Duodenal mucosa (tissue), 2 donors: ENCODE results near the gene TMEM26.

ENCODE experiments used
- H3K27ac ChIP-seq: one replicate; pipeline ENCODE4 v1.7.0; 2013; ENCODE audit warnings: low read depth, low read length
- H3K27me3 ChIP-seq, 2 donors: one replicate each; pipeline ENCODE4 v1.7.0; 2013; ENCODE audit warnings: low read length in 2 of 2, control low read depth in 1 of 2; ENCODE audit not compliant: insufficient read depth in 2 of 2, control insufficient read depth in 1 of 2
- H3K36me3 ChIP-seq, 2 donors: one replicate each; pipeline ENCODE4 v1.7.0; 2013; ENCODE audit warnings: low read length in 2 of 2, control low read depth in 1 of 2; ENCODE audit not compliant: insufficient read depth in 2 of 2, control insufficient read depth in 1 of 2
- H3K4me1 ChIP-seq, 2 donors: one replicate each; pipeline ENCODE4 v1.7.0; 2013; ENCODE audit warnings: low read length in 2 of 2, control low read depth in 1 of 2; ENCODE audit not compliant: insufficient read depth in 2 of 2, control insufficient read depth in 1 of 2
- H3K4me3 ChIP-seq, 2 donors: one replicate each; pipeline ENCODE4 v1.7.0; 2013; ENCODE audit warnings: low read length in 2 of 2, low read depth in 1 of 2
- H3K9ac ChIP-seq, 2 donors: one replicate each; pipeline ENCODE4 v1.7.0; 2013; ENCODE audit warnings: low read length in 2 of 2, low read depth in 1 of 2
- H3K9me3 ChIP-seq, 2 donors: one replicate each; pipeline ENCODE4 v1.7.0; 2013; ENCODE audit warnings: low read length in 2 of 2, control low read depth in 1 of 2; ENCODE audit not compliant: control insufficient read depth in 1 of 2

The TMEM26 gene

GRCh38 chr10:61438141-61438988 lies 14.8 kb downstream of the TMEM26 start:
- Histone ChIP-seq H3K9ac (no peak overlapping the region), H3K4me3 (no peak overlapping the region), H3K36me3 (no peaks in the 10 kb centered on the region), H3K27ac (no peak overlapping the region), H3K27me3 (no peaks in the 10 kb centered on the region), H3K9me3 (no peaks in the 10 kb centered on the region), H3K4me1 (peaks cover 0 to 8% of the 10 kb centered on the region in 2 donors)

DNA sequence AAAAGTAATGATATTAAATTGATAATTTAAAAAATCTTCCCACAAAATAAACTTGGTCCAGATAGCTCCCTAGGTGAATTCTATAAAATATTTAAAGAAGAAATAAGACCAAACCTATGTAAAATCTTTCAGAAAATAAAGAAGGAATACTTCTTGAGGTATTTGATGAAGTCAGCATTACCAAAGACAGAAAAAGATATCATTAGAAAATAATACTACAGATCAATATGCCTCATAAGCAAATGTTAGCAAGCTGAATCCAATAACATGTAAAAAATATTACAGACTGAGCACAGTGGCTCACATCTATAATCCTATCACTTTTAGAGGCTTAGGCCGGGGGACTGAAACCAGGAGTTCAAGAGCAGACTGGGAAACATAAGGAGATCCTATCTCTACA lies 30.0 kb downstream of the TMEM26 start:
- peaks cover 3 to 13% of the 10 kb centered on the region in 2 donors for H3K9me3 ChIP-seq
- H3K4me1 ChIP-seq: no peaks in the 10 kb centered on the region
- no peak overlapping the region for H3K27ac ChIP-seq
- H3K4me3 ChIP-seq: no peak overlapping the region
- no peaks in the 10 kb centered on the region for H3K27me3 ChIP-seq
- no peak overlapping the region for H3K9ac ChIP-seq
- no peaks in the 10 kb centered on the region for H3K36me3 ChIP-seq

- Histone ChIP-seq H3K9me3 (peaks cover 0 to 5% of the 10 kb centered on the region in 2 donors), H3K36me3 (no peaks in the 10 kb centered on the region), H3K4me1 (no peaks in the 10 kb centered on the region), H3K9ac (no peak overlapping the region), H3K4me3 (no peak overlapping the region), H3K27ac (no peak overlapping the region), H3K27me3 (no peaks in the 10 kb centered on the region)
Measured at GRCh38 chr10:61417661-61418060, 35.5 kb downstream of the TMEM26 start.

GRCh38 chr10:61415824-61416223 lies 37.4 kb downstream of the TMEM26 start:
- Histone ChIP-seq H3K4me3 (no peak overlapping the region), H3K27ac (no peak overlapping the region), H3K9me3 (peaks cover 0 to 5% of the 10 kb centered on the region in 2 donors), H3K36me3 (no peaks in the 10 kb centered on the region), H3K9ac (no peak overlapping the region), H3K27me3 (no peaks in the 10 kb centered on the region), H3K4me1 (no peaks in the 10 kb centered on the region)

DNA sequence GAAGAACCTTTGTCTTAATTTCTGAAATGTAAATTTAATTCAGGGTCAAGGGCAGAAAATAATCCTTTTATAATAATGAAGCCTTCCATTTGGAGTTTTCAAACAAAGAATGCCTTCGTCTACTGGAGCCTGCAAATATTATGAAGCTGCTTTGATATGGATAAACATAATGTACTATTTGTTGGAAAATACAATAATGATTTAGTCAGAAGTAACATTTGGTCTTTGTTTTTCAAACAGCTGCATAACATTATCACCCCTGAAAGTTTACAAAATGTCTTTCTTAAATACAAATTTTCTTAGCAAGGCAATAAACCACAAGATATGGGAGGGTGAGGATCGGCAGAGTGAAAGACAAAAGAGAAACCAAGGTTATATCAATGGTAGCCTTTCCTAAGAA lies 41.5 kb downstream of the TMEM26 start:
- Histone ChIP-seq H3K9ac (no peak overlapping the region), H3K4me1 (no peaks in the 10 kb centered on the region), H3K36me3 (no peaks in the 10 kb centered on the region), H3K27me3 (no peaks in the 10 kb centered on the region), H3K27ac (no peak overlapping the region), H3K9me3 (no peaks in the 10 kb centered on the region), H3K4me3 (no peak overlapping the region)

DNA sequence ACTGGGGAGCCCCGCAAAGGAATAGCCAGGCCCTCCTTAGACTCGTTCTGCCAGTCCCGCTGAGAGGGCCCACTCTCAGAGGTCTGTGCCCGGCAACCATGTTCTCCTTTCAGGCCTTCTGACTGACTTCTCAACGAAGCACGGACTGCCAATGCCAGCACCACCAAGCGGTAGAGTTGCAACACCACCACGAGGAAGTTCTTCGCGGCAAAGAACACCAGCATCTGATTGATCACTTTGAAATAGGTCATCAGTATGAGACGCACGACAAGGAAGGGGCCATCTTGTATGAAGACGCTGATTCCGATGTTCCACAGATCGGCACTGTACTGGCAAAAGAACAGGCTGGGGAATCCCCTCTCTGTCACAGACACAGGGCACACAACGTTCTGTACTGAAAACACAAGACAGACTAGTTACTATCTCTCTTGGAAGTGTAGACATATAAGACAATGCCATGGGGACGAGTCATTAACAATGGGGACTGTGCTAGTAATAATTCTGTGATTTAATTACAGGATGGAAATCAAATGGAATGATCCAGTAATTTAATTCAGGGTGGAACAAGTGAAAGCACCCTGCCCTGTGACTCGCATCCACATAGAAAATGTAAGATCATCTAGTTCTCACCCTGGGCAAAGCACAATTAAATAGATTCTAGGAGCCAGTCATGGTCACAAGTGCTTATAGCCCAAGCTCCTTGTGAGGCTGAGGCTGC lies 42.7 kb downstream of the TMEM26 start:
- Histone ChIP-seq H3K9me3 (no peaks in the 10 kb centered on the region), H3K36me3 (no peaks in the 10 kb centered on the region), H3K9ac (no peak overlapping the region), H3K4me3 (no peak overlapping the region), H3K27me3 (no peaks in the 10 kb centered on the region), H3K4me1 (no peaks in the 10 kb centered on the region), H3K27ac (no peak overlapping the region)

DNA sequence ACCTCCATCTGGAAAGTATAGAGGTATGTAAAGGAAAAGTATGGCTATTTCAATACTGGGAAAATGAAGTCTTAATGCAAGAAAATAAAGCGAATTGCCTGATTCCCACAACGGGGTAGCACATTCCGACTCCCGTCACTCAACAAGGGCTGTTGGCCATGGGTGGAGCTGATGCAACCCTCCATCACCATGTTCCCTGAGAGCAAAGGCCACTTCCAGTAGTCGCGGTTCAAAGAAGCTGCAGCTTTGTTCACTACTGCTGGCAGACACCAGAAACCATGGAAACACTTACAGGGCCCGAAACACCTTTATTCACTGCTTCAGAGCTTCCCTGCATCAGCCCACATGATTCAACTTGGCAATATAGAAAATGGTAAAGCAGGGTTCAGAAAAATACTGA lies 44.0 kb downstream of the TMEM26 start:
- no peak overlapping the region for H3K9ac ChIP-seq
- no peak overlapping the region for H3K27ac ChIP-seq
- no peaks in the 10 kb centered on the region for H3K36me3 ChIP-seq
- no peaks in the 10 kb centered on the region for H3K4me1 ChIP-seq
- H3K27me3 ChIP-seq: no peaks in the 10 kb centered on the region
- no peaks in the 10 kb centered on the region for H3K9me3 ChIP-seq
- H3K4me3 ChIP-seq: no peak overlapping the region

DNA sequence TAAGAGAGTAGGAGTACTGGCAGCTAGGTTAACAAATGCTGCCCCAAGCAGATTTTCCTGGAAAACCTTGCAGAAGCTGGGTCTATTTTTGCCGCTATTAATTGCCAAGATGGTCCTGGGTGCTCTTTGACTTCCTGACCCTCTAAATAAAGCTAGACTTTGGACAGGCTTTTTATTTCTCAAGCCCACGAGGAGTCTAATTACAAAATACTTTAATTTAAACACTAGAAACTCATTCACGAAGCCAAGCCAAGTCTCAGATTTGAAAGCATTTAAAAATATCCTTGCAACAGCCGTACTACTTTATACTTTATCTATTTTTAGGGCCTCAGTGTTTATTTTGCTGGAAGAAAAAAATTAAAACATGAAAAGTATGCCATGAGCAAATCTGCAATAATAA lies 45.1 kb downstream of the TMEM26 start:
- Histone ChIP-seq H3K27me3 (no peaks in the 10 kb centered on the region), H3K27ac (no peak overlapping the region), H3K4me1 (no peaks in the 10 kb centered on the region)

GRCh38 chr10:61406736-61407135 lies 46.4 kb downstream of the TMEM26 start:
- H3K4me1 ChIP-seq: no peaks in the 10 kb centered on the region
- no peaks in the 10 kb centered on the region for H3K36me3 ChIP-seq
- H3K9me3 ChIP-seq: no peaks in the 10 kb centered on the region
- H3K27ac ChIP-seq: no peak overlapping the region
- H3K4me3 ChIP-seq: no peak overlapping the region
- H3K27me3 ChIP-seq: no peaks in the 10 kb centered on the region
- no peak overlapping the region for H3K9ac ChIP-seq

More for the DNA sequence above, 45.1 kb downstream of the TMEM26 start:
- H3K9me3 ChIP-seq: no peaks in the 10 kb centered on the region
- no peak overlapping the region for H3K9ac ChIP-seq
- H3K4me3 ChIP-seq: no peak overlapping the region
- no peaks in the 10 kb centered on the region for H3K36me3 ChIP-seq

GRCh38 chr10:61406242-61406641 lies 46.9 kb downstream of the TMEM26 start:
- H3K27me3 ChIP-seq: no peaks in the 10 kb centered on the region
- no peaks in the 10 kb centered on the region for H3K36me3 ChIP-seq
- H3K9ac ChIP-seq: no peak overlapping the region
- no peaks in the 10 kb centered on the region for H3K9me3 ChIP-seq
- H3K4me1 ChIP-seq: no peaks in the 10 kb centered on the region
- no peak overlapping the region for H3K27ac ChIP-seq
- no peak overlapping the region for H3K4me3 ChIP-seq
